Small intestine (tissue), 7 donors: Measurements from ENCODE around the gene MAP3K5. TPM values are rescaled to one million over a fixed set of nuclear protein-coding genes. Genes with fewer than 3 reads are reported as not detected.

Experiments used
- DNase-seq, 2 donors: peaks; one replicate each; pipeline versions ENCODE4 v3.0.0 to v3.0.0-alpha.2; 2013
- FAIRE-seq: peaks from 2 replicates; lab custom pipeline; 2012; peaks lifted over from hg19 to GRCh38; lab: Jason Lieb, UNC
- H3K27ac ChIP-seq, 3 donors: one replicate each; pipeline ENCODE4 v1.5.1; 2013; ENCODE audit warnings: low read length in 2 of 3, mild to moderate bottlenecking in 2 of 3, control low read depth in 1 of 3, inconsistent platforms in 1 of 3, low read depth in 1 of 3, moderate library complexity in 1 of 3
- H3K27me3 ChIP-seq, 3 donors: one replicate each; pipeline ENCODE4 v1.6.1; 2013; ENCODE audit warnings: low read length in 3 of 3, inconsistent platforms in 1 of 3; ENCODE audit not compliant: control insufficient read depth in 3 of 3, insufficient read depth in 3 of 3
- H3K36me3 ChIP-seq, 3 donors: one replicate each; pipeline ENCODE4 v1.6.1; 2013; ENCODE audit warnings: low read length in 3 of 3, inconsistent platforms in 1 of 3, low read depth in 1 of 3, mild to moderate bottlenecking in 1 of 3, moderate library complexity in 1 of 3; ENCODE audit not compliant: control insufficient read depth in 3 of 3, insufficient read depth in 2 of 3
- H3K4me1 ChIP-seq, 3 donors: one replicate each; pipeline ENCODE4 v1.6.1; 2013; ENCODE audit warnings: low read length in 2 of 3, inconsistent platforms in 1 of 3, low read depth in 1 of 3, mild to moderate bottlenecking in 1 of 3, moderate library complexity in 1 of 3; ENCODE audit not compliant: control insufficient read depth in 3 of 3, insufficient read depth in 2 of 3
- H3K4me3 ChIP-seq, 3 donors: one replicate each; pipeline ENCODE4 v1.5.1; 2013; ENCODE audit warnings: low read length in 3 of 3, control low read depth in 1 of 3, inconsistent platforms in 1 of 3, low read depth in 1 of 3, mild to moderate bottlenecking in 1 of 3, moderate library complexity in 1 of 3
- H3K9me3 ChIP-seq, 2 donors: one replicate each; pipeline ENCODE4 v1.6.1; 2013; ENCODE audit warnings: low read depth in 1 of 2, low read length in 1 of 2; ENCODE audit not compliant: control insufficient read depth in 2 of 2, insufficient read depth in 1 of 2
- WGBS, 3 donors: extraction: QIAGEN DNeasy Blood & Tissue Kit; methylation state at CpG; one replicate each; pipeline ENCODE4 v1.1.7; 2013; 5-methylcytosine and 5-hydroxymethylcytosine counted together
- polyA plus RNA-seq, 4 donors: library from polyadenylated mRNA; stranded (reverse) in 3 of 4; unstranded in 1 of 4; fragments of 200-250 nt in 3 of 4; fragments of 120-200 nt in 1 of 4; gene quantifications; one replicate each; pipeline versions ENCODE4 v1.2.1 to v1.2.3, GENCODE V29; 2013
- donor health status: healthy with polysubstance abuse.
- donor health status: control.
- donor health status: control.
- donor health status: Bipolar disorder and iron deficiency.
- donor health status: healthy.

The MAP3K5 gene
- polyA plus RNA-seq, 4 donors, result 5.4 to 9.5 (median 7.0) TPM

DNA sequence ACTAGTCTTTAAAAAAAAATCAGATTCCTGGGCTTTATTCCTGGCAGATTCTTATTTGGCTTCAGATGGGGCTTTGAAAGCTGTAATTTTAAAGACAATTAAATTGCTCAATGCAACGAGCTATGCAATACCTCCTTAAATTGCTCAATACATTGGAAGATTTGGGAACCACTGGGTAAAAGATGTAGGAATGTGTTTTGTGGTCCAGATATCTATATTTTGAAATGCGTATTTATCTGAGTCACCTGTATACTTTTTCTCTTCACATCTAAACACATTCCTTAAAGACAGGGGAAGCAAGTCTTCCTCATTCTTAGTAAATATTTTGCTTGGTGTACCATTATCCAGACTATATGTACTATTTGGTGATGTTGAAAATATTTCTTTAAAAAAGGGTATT lies 212.5 kb downstream of the MAP3K5 start:
- WGBS, 3 donors, result 87 to 91% (median 87%) methylated on average over 2 of the region's 2 CpGs
- Histone ChIP-seq H3K4me3 (no peak overlapping the region), H3K9me3 (no peaks in the 10 kb centered on the region), H3K27ac (no peak overlapping the region), H3K4me1 (no peaks in the 10 kb centered on the region), H3K27me3 (no peaks in the 10 kb centered on the region), H3K36me3 (peaks cover 3 to 12% (median 6%) of the 10 kb centered on the region in 3 donors)
- FAIRE-seq (no peak), DNase-seq (no peak)

DNA sequence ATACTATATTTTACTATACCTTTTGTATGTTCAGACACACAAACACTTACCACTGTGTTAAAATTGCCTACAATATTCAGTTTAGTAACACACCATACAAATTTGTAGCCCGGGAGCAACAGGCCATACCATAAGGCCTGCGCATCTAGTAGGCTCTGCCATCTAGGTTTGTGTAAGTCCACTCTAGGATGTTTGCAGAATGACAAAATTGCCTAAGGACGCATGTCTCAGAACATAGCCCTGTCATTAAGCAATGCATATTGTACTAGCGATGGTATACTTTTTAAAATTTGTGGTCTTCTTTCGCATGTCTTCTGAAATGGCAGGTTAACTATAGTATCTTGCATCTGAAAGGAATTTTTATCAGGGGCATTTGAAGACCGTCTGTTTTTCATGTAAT lies 215.5 kb downstream of the MAP3K5 start:
- FAIRE-seq, result no peak
- peaks cover 3 to 8% (median 6%) of the 10 kb centered on the region in 3 donors for H3K36me3 ChIP-seq
- H3K27ac ChIP-seq, result no peak overlapping the region
- H3K27me3 ChIP-seq, result no peaks in the 10 kb centered on the region
- H3K9me3 ChIP-seq, result no peaks in the 10 kb centered on the region
- no peak overlapping the region for H3K4me3 ChIP-seq
- no peak for DNase-seq
- WGBS, 3 donors, result 87 to 99% (median 90%) methylated on average over 6 of the region's 6 CpGs
- no peaks in the 10 kb centered on the region for H3K4me1 ChIP-seq

DNA sequence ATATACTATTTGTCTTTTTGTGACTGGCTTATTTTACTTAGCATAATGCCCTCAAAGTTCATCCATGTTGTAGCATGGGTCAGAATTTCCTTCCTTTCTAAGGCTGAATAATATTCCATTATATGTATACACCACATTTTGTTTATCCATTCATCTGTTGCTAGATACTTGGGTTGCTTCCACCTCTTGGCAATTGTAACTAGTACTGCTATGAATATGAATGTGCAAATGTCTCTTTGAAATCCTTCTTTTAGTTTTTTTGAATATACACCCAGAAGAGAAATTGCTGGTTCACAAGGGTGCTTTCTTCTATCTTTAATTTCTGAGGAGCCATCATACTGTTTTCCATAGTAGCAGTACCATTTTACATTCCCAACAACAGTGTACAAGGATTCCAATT lies 220.8 kb downstream of the MAP3K5 start:
- Histone ChIP-seq H3K27ac (no peak overlapping the region), H3K36me3 (peaks cover 0 to 8% (median 2%) of the 10 kb centered on the region in 3 donors), H3K4me1 (peaks cover 0 to 10% (median 2%) of the 10 kb centered on the region in 3 donors), H3K9me3 (peaks cover 1 to 9% of the 10 kb centered on the region in 2 donors), H3K4me3 (no peak overlapping the region), H3K27me3 (no peaks in the 10 kb centered on the region)
- no peak for DNase-seq
- no peak for FAIRE-seq

DNA sequence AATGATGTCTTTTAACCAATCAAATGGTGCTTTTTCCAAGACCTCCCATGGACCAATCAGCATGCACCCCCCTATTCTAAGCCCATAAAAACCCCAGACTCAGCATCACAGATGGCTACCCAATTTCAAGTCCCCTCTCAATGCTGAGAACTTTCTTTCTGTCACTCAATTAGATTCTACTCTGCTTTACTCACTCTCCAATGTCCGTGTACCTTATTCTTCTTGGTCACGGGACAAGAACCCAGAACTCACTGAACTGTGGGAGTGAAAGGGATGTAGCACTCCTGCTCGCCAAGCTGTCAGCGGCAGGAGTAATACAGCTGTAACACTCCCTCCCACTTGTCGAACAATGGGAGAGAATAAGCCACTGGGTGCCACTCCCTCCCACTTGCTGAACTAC lies 221.2 kb downstream of the MAP3K5 start:
- WGBS, 3 donors, result 98 to 100% (median 100%) methylated on average over 5 of the region's 5 CpGs
- no peaks in the 10 kb centered on the region for H3K27me3 ChIP-seq
- peaks cover 0 to 8% (median 2%) of the 10 kb centered on the region in 3 donors for H3K36me3 ChIP-seq
- DNase-seq, result no peak
- peaks cover 0 to 14% (median 5%) of the 10 kb centered on the region in 3 donors for H3K4me1 ChIP-seq
- no peak overlapping the region for H3K27ac ChIP-seq
- H3K4me3 ChIP-seq, result no peak overlapping the region
- peaks cover 1 to 9% of the 10 kb centered on the region in 2 donors for H3K9me3 ChIP-seq
- no peak for FAIRE-seq

DNA sequence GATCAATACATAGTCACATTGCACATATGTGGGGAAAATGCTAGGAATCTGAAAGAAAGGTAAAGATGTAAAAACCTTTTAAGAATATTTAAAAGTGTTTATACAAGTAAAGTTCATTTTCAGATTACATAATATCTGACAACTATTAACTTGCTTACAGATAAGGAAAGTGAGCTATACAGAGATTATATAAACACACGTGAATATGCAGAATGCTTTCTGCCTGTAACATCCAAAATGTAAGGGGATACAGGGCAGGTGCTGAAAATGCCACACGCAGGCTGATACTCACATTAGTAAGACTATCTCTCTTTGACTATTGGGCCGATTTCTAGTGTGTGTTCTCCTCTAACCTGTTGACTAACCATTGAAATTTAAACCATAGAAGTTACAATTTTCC lies 224.1 kb downstream of the MAP3K5 start:
- DNase-seq, result peak; percentile 19 to 28
- Histone ChIP-seq H3K36me3 (peaks cover 0 to 6% (median 0%) of the 10 kb centered on the region in 3 donors), H3K4me3 (no peak overlapping the region), H3K4me1 (peaks cover 3 to 18% (median 6%) of the 10 kb centered on the region in 3 donors), H3K27me3 (no peaks in the 10 kb centered on the region), H3K9me3 (peaks cover 1 to 9% of the 10 kb centered on the region in 2 donors), H3K27ac (peak overlapping the region in 1 of 3 donors; percentile 41)
- FAIRE-seq, result no peak
- WGBS, 3 donors, result 18 to 75% (median 37%) methylated on average over 3 of the region's 3 CpGs

DNA sequence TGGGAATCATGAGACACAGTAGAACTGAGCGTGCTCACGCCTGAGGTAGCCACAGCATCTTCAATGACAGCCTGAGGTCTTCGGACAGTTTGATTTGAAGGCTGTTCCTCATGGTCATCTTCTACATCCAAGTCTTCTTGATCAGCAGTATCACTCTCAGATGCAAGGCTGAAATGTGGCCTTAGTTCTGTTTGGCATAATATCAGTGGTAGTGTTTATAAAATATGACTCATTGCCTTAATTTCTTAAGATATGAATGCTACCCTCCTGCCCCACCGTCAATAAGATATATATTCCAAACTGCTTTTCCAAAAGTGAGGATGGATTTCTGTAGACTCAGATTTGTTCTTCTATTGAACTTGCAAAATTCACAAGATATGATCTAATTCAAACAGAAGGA lies 224.6 kb downstream of the MAP3K5 start:
- peaks cover 0 to 4% (median 0%) of the 10 kb centered on the region in 3 donors for H3K36me3 ChIP-seq
- no peaks in the 10 kb centered on the region for H3K27me3 ChIP-seq
- H3K4me3 ChIP-seq, result no peak overlapping the region
- H3K4me1 ChIP-seq, result peaks cover 3 to 18% (median 6%) of the 10 kb centered on the region in 3 donors
- peak overlapping the region; percentile 22 to 52 (median 41) for H3K27ac ChIP-seq
- peaks cover 1 to 9% of the 10 kb centered on the region in 2 donors for H3K9me3 ChIP-seq
- peak in 1 of 2 donors; percentile 28 for DNase-seq
- WGBS, 3 donors, result 71 to 89% (median 82%) methylated on average over 4 of the region's 4 CpGs
- FAIRE-seq, result no peak

DNA sequence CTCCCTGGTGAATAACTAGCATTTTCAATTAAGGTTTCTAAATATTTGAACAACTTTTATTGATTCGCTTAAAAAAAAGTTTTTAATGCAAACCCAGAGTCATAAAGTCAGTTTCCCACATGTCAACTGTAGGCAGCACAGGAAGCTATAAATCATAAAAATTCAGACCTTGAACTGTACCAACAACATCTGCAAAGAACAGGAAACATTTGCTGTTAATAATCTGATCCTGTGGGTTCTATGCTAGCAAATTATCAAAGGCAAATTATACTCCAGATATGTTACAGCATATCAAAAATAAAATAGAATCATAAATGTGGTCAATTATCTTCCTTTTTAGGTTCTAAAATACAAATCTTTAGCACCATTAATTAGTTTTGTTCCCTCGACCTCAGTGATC lies 225.4 kb downstream of the MAP3K5 start:
- no peaks in the 10 kb centered on the region for H3K27me3 ChIP-seq
- DNase-seq (peak; percentile 67 to 81), FAIRE-seq (peak; percentile 87)
- H3K27ac ChIP-seq, result peak overlapping the region; percentile 62 to 79 (median 68)
- H3K4me1 ChIP-seq, result peaks cover 3 to 18% (median 6%) of the 10 kb centered on the region in 3 donors
- whole genome bisulfite sequencing, 3 donors, result 14 to 38% (median 28%) methylated on average over 2 of the region's 2 CpGs
- peaks cover 0 to 4% (median 0%) of the 10 kb centered on the region in 3 donors for H3K36me3 ChIP-seq
- peak overlapping the region in 1 of 3 donors; percentile 15 for H3K4me3 ChIP-seq
- H3K9me3 ChIP-seq, result peaks cover 1 to 9% of the 10 kb centered on the region in 2 donors

DNA sequence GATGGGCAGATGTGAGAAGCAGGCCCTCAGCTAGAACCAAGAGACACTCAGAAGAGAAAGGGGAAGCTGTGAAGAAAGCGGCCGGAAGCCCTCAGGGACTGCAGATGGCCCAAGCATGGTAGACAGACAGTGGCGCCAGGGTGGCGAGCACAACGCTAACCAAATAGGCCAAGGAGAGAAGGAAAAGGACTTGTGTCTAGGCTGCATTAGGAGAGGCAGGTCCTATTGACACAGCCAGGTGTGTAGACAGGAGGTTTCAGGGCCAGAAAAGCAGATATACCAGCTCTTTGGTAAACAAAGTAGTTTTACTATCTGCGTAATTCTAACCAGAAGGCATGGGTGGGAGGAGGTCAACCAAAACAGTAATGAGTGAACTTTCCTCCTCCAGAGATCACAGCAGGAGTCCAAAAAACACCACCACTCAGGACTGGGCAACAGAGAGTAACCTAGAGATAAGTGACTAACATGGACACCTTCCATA lies 226.2 kb downstream of the MAP3K5 start:
- DNase-seq, result peak; percentile 54 to 63
- 47 to 70% (median 55%) methylated on average over 6 of the region's 6 CpGs for WGBS, 3 donors

More for the DNA sequence above, 226.2 kb downstream of the MAP3K5 start:
- no peak for FAIRE-seq
- Histone ChIP-seq H3K27ac (peak overlapping the region; percentile 6 to 62 (median 48)), H3K4me1 (peaks cover 3 to 18% (median 6%) of the 10 kb centered on the region in 3 donors), H3K9me3 (peaks cover 0 to 6% of the 10 kb centered on the region in 2 donors), H3K36me3 (peaks cover 2 to 4% (median 3%) of the 10 kb centered on the region in 3 donors), H3K4me3 (peak overlapping the region in 1 of 3 donors; percentile 3), H3K27me3 (no peaks in the 10 kb centered on the region)
